Ishikawa (cell line): ENCODE results near the gene ZBTB38.

Source experiments
- CEBPB ChIP-seq: IDR thresholded peaks from 2 replicates; pipeline ENCODE4 v1.6.1; 2012
- CREB1 ChIP-seq: IDR thresholded peaks from 2 replicates; pipeline ENCODE4 v1.6.1; 2012; ENCODE audit warnings: low read depth
- EP300 ChIP-seq: IDR thresholded peaks from 2 replicates; pipeline ENCODE4 v1.6.1; 2012; ENCODE audit warnings: borderline replicate concordance
- TCF12 ChIP-seq: IDR thresholded peaks from 2 replicates; pipeline ENCODE4 v1.6.1; 2012; ENCODE audit warnings: low read depth
- TEAD4 ChIP-seq: IDR thresholded peaks from 2 replicates; pipeline ENCODE4 v1.6.1; 2012

DNA sequence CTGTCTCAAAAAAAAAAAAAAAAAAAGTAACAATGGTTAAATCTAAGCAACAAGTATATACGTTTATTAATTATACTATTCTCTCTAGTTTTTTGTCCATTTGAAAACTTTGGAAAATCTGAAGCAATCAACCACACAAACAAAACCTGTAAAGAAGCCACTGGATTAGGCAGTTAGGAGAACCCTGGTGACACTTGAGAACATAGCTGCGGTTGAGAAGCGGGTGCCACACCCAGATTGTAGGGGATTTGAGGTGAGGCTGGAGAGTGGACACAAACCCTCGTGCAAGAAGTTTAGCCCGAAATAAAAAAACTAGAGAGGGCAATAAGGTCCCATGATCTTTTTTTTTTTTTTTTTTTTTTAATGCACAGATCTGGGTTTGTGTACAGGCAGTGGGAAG lies 25.9 kb upstream of the ZBTB38 start:
- TF ChIP-seq CEBPB (no peak), CREB1 (no peak), EP300 (no peak), TCF12 (no peak), TEAD4 (no peak)
